Measurements from ENCODE around the gene SYT9.

DNA sequence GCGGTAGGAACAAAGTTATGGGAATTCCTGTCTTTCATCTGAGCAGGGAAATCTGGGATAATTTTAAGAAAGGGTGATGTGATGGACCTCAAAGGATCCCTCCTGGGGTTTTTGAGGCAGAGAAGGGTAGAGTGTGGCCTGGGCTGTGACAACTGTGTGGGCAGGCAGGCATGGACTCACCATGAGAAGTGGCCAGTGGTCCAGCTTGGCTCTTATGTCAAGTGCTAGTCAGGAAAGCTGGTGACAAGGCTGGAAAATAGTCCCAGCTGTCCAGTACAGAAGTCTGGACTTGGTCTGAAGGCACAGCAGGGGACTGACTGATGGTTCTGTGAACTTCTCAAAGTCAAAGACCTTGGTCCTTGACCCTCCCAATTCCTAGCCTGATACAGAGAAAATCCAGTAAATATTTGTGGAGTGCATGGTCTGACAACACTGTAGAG is 263.8 kb downstream of the SYT9 start:
- TF ChIP-seq YY1 (IDR thresholded peaks at IDR 0.05; ENCODE audit: insufficient read depth, insufficient read length) (no peak), ZNF274 (IDR thresholded peaks at IDR 0.05; ENCODE audit: low read depth, low read length) (no peak), SUZ12 (IDR thresholded peaks at IDR 0.05; ENCODE audit: extremely low read depth, insufficient read depth, insufficient read length) (no peak)

Measured in NT2/D1 (cell line).